ENCODE measurements around the gene SPEF2.

DNA sequence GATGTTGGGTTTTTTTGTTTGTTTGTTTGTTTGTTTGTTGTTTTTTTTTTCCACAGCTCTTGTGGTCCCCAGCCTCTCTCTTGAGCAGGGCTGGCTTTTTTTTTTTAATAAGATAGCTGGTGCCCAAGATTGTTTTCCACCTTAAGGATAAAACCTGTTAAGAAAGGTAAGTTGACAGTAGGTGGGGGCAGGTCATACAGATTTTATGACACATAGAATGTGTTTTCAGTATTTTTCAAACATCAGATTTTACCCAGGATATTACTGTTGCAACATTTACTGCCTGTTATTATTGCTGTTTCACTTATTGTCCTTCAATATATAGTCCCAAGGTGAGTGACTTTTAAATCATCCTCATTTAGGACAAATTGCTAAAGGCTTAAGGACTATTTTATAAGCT is 235.1 kb downstream of the SPEF2 start:
- TF ChIP-seq, protein P1, sequence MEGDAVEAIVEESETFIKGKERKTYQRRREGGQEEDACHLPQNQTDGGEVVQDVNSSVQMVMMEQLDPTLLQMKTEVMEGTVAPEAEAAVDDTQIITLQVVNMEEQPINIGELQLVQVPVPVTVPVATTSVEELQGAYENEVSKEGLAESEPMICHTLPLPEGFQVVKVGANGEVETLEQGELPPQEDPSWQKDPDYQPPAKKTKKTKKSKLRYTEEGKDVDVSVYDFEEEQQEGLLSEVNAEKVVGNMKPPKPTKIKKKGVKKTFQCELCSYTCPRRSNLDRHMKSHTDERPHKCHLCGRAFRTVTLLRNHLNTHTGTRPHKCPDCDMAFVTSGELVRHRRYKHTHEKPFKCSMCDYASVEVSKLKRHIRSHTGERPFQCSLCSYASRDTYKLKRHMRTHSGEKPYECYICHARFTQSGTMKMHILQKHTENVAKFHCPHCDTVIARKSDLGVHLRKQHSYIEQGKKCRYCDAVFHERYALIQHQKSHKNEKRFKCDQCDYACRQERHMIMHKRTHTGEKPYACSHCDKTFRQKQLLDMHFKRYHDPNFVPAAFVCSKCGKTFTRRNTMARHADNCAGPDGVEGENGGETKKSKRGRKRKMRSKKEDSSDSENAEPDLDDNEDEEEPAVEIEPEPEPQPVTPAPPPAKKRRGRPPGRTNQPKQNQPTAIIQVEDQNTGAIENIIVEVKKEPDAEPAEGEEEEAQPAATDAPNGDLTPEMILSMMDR (IDR thresholded peaks at IDR 0.05), result no peak
- no peak for TF ChIP-seq POLR2AphosphoS5 (IDR thresholded peaks at IDR 0.05; ENCODE audit: insufficient read depth in 1 of 2, low read depth in 1 of 2)

Measured in vagina (tissue), 2 donors.